K562 (cell line): ENCODE data around the gene ZMYND8. TPM values are rescaled to one million over a fixed set of nuclear protein-coding genes. Genes with fewer than 3 reads are reported as not detected.

Experiments used
- ATAC-seq: fragments of 200-7000 bp; cut with Tn5 transposase; 3 replicates; pipeline ENCODE4 v1.9.1; 2020; ENCODE audit warnings: moderate library complexity
- BruUV-seq: library from RNA; stranded (reverse); fragments of 400-500 nt; replicated peaks from 2 replicates; lab custom pipeline; 2021; lab: Mats Ljungman, UMichigan
- CTCF ChIA-PET: fragments of 300-600 bp; formaldehyde crosslinking; extraction: SDS; loops from one replicate; lab custom pipeline; 2021; ENCODE audit warnings: low intra/inter-chr PET ratio; lab: Yijun Ruan, JAX
- POLR2A ChIA-PET: fragments of 300-600, 350-650 bp; sonication (Branson Sonifier 250); formaldehyde crosslinking; extraction: SDS; loops from one replicate; lab custom pipeline; 2021; ENCODE audit warnings: antibody characterized with exemption, inconsistent platforms; lab: Yijun Ruan, JAX
- DNase-seq, 4 experiments: peaks; one replicate each; pipeline versions ENCODE4 v3.0.0 to v3.0.0-alpha.2; 2011 to 2018; ENCODE audit warnings: low spot score in 3 of 4, mixed read lengths in 3 of 4; ENCODE audit errors: extremely low read depth in 1 of 4
- FAIRE-seq: peaks from 2 replicates; lab custom pipeline; 2011; peaks lifted over from hg19 to GRCh38; lab: Jason Lieb, UNC
- H2AFZ ChIP-seq: 2 replicates; pipeline ENCODE4 v1.6.0; 2011; ENCODE audit warnings: low read depth, low read length, control low read depth, inconsistent platforms
- H3K27ac ChIP-seq: fragments of 200-600 bp; 3 replicates; pipeline ENCODE4 v1.8.0; 2011; ENCODE audit warnings: low read depth, mild to moderate bottlenecking, control low read depth, inconsistent platforms, low read length, moderate library complexity, mixed read lengths; ENCODE audit errors: extremely low read depth
- H3K27me3 ChIP-seq, 2 experiments: fragments of 300-600 bp in 1 of 2; 2 replicates in 1 of 2; 3 replicates in 1 of 2; pipeline versions ENCODE4 v1.6.0 to v1.8.0; 2011; ENCODE audit warnings: inconsistent platforms in 2 of 2, low read length in 2 of 2, mild to moderate bottlenecking in 1 of 2, mixed read lengths in 1 of 2, moderate library complexity in 1 of 2; ENCODE audit not compliant: control insufficient read depth in 2 of 2, insufficient read depth in 2 of 2
- H3K36me3 ChIP-seq: fragments of 300-600 bp; 3 replicates; pipeline ENCODE4 v1.8.0; 2011; ENCODE audit warnings: mild to moderate bottlenecking, low read length, inconsistent platforms; ENCODE audit not compliant: control insufficient read depth, insufficient read depth
- H3K4me1 ChIP-seq, 2 experiments: fragments of 200-600 bp in 1 of 2; replicated peaks in 1 of 2; 2 replicates in 1 of 2; 3 replicates in 1 of 2; pipeline versions ENCODE4 v1.5.1 to v1.8.0; 2011; ENCODE audit warnings: inconsistent platforms in 2 of 2, low read length in 2 of 2, mild to moderate bottlenecking in 1 of 2, mixed read lengths in 1 of 2, moderate library complexity in 1 of 2; ENCODE audit not compliant: control insufficient read depth in 2 of 2, insufficient read depth in 2 of 2
- H3K4me2 ChIP-seq: 2 replicates; pipeline ENCODE4 v1.6.1; 2011; ENCODE audit warnings: low read length, control low read depth, inconsistent platforms, mixed read lengths; ENCODE audit not compliant: insufficient read depth
- H3K4me3 ChIP-seq: fragments of 200-600 bp; sonication (generic), shearing (Covaris generic); 2 replicates; pipeline ENCODE4 v1.5.1; 2016; ENCODE audit warnings: control low read depth, inconsistent platforms
- H3K79me2 ChIP-seq: fragments of 200-600 bp; 3 replicates; pipeline ENCODE4 v1.8.0; 2011; ENCODE audit warnings: low read length, inconsistent platforms; ENCODE audit not compliant: control insufficient read depth, insufficient read depth
- H3K9ac ChIP-seq, 2 experiments: 2 replicates each; pipeline versions ENCODE4 v1.6.0 to v1.6.1; 2011; ENCODE audit warnings: low read depth in 2 of 2, low read length in 2 of 2, control low read depth in 1 of 2, inconsistent platforms in 1 of 2, mild to moderate bottlenecking in 1 of 2, mixed read lengths in 1 of 2; ENCODE audit not compliant: insufficient read depth in 1 of 2
- H3K9me1 ChIP-seq: one replicate; pipeline ENCODE4 v1.6.0; 2011; ENCODE audit warnings: inconsistent platforms, mild to moderate bottlenecking, low read length, moderate library complexity; ENCODE audit not compliant: control insufficient read depth, insufficient read depth
- H3K9me3 ChIP-seq: replicated peaks from 2 replicates; pipeline ENCODE4 v1.5.1; 2011; ENCODE audit warnings: low read depth, low read length, inconsistent platforms; ENCODE audit not compliant: control insufficient read depth, insufficient read depth
- H4K20me1 ChIP-seq: replicated peaks from 2 replicates; pipeline ENCODE4 v1.6.1; 2011; ENCODE audit warnings: low read length, inconsistent platforms, mixed read lengths; ENCODE audit not compliant: control insufficient read depth, insufficient read depth
- CBX2 ChIP-seq: fragments of 200-600 bp; sonication (generic); IDR thresholded peaks from one replicate; pipeline ENCODE4 v1.6.1; 2012; ENCODE audit warnings: mild to moderate bottlenecking, low read length, inconsistent platforms; ENCODE audit not compliant: insufficient read depth, poor library complexity, severe bottlenecking
- CEBPB ChIP-seq: fragments of 450-650 bp; IDR thresholded peaks from 2 replicates; pipeline ENCODE4 v1.6.1; 2016; ENCODE audit warnings: missing genetic modification characterization, missing compliant biosample characterization
- CTBP1 ChIP-seq: fragments of 450-650 bp; IDR thresholded peaks from 2 replicates; pipeline ENCODE4 v1.6.1; 2016; ENCODE audit warnings: borderline replicate concordance
- CXXC5 ChIP-seq: fragments of 250-450 bp; sonication (Bioruptor Pico); IDR thresholded peaks from 2 replicates; pipeline ENCODE4 v1.8.0; 2022; ENCODE audit warnings: inconsistent platforms, mild to moderate bottlenecking, moderate library complexity
- KLF13 ChIP-seq: fragments of 450-650 bp; IDR thresholded peaks from 2 replicates; pipeline ENCODE4 v1.6.1; 2016; ENCODE audit warnings: missing genetic modification characterization, low read depth, mild to moderate bottlenecking, missing compliant biosample characterization, moderate library complexity, borderline replicate concordance
- NCOA1 ChIP-seq: fragments of 450-650 bp; IDR thresholded peaks from 2 replicates; pipeline ENCODE4 v1.6.1; 2016; ENCODE audit warnings: low read depth
- PML ChIP-seq: IDR thresholded peaks from 2 replicates; pipeline ENCODE4 v1.6.1; 2012; ENCODE audit warnings: low read length, inconsistent platforms
- TGIF2 ChIP-seq: sonication (generic); formaldehyde crosslinking; IDR thresholded peaks from 2 replicates; pipeline ENCODE4 v1.8.1; 2022; ENCODE audit warnings: mild to moderate bottlenecking, missing genetic modification reagents, moderate library complexity
- XRCC3 ChIP-seq: fragments of 450-650 bp; IDR thresholded peaks from 2 replicates; pipeline ENCODE4 v1.6.1; 2017; ENCODE audit warnings: mild to moderate bottlenecking, moderate library complexity
- ZEB2 ChIP-seq: fragments of 450-650 bp; IDR thresholded peaks from 2 replicates; pipeline ENCODE4 v1.6.1; 2016
- ZKSCAN1 ChIP-seq: fragments of 150-350 bp; IDR thresholded peaks from 2 replicates; pipeline ENCODE4 v1.6.1; 2016; ENCODE audit warnings: low read depth, low read length
- ZNF3 ChIP-seq: fragments of 250-450 bp; sonication (Bioruptor Pico); IDR thresholded peaks from 2 replicates; pipeline ENCODE4 v1.5.0; 2021; ENCODE audit warnings: mild to moderate bottlenecking, moderate library complexity
- ZNF75A ChIP-seq: fragments of 450-650 bp; formaldehyde crosslinking; IDR thresholded peaks from 2 replicates; pipeline ENCODE4 v1.4.0; 2020; ENCODE audit warnings: mild to moderate bottlenecking
- ZNF785 ChIP-seq: fragments of 250-450 bp; sonication (Bioruptor Pico); IDR thresholded peaks from 2 replicates; pipeline ENCODE4 v1.4.0; 2020; ENCODE audit warnings: mild to moderate bottlenecking
- WGBS: fragments of 100-300 bp; shearing (Covaris generic); methylation state at CpG from one replicate; pipeline ENCODE4 v1.1.6; 2016; ENCODE audit warnings: low coverage, mixed read lengths; ENCODE audit not compliant: insufficient coverage; ENCODE audit errors: missing lambda C conversion rate; 5-methylcytosine and 5-hydroxymethylcytosine counted together
- in situ Hi-C: fragments of 300-500 bp; cut with MboI; formaldehyde crosslinking; loops from 4 replicates; pipeline ENCODE4 v1.15.0; 2018; ENCODE audit warnings: inconsistent platforms, mixed read lengths
- intact Hi-C: fragments of 100-400 bp; cut with micrococcal nuclease; formaldehyde crosslinking; loops from 2 replicates; pipeline ENCODE4 v1.14.2; 2022
- polyA plus RNA-seq, 8 experiments: library from polyadenylated mRNA; depleted of rRNA in 4 of 8; stranded (reverse) in 5 of 8; unstranded in 3 of 8; fragments of >200 nt; fragmentation: Nextera tagmentation in 2 of 8; fragmentation: Illumina TruSeq in 1 of 8; extraction: Ambion mirVana in 2 of 8; extraction: Trizol in 1 of 8; gene quantifications; 2 replicates each; pipeline versions ENCODE4 v1.2.1 to v1.2.3, GENCODE V29; 2011 to 2014; ENCODE audit warnings: inconsistent platforms in 1 of 8, missing spikeins in 1 of 8
- total RNA-seq, 7 experiments: library from RNA; depleted of rRNA in 6 of 7; stranded (reverse); fragments of >200 nt in 6 of 7; fragmentation: Illumina TruSeq in 2 of 7; extraction: Trizol in 2 of 7; gene quantifications; 2 replicates each; pipeline versions ENCODE4 v1.2.1 to v1.2.3, GENCODE V29; 2011 to 2021; ENCODE audit warnings: low replicate concordance in 1 of 7
- TF ChIP-seq, protein P1 (sequence below): fragments of 450-650 bp; IDR thresholded peaks from 2 replicates; pipeline ENCODE4 v1.6.1; 2017; ENCODE audit warnings: antibody characterized with exemption, mild to moderate bottlenecking
- TF ChIP-seq, protein P2 (sequence below): IDR thresholded peaks from 2 replicates; pipeline ENCODE4 v1.6.1; 2011; ENCODE audit not compliant: insufficient read length; ENCODE audit errors: extremely low read depth

ZMYND8 gene
- total and polyA plus RNA-seq, 9 of the 15 experiments (the other 6 are each of a cell fraction or from before 2014, with no cell fraction given), result 31.8 to 148 (median 71.9) TPM

DNA sequence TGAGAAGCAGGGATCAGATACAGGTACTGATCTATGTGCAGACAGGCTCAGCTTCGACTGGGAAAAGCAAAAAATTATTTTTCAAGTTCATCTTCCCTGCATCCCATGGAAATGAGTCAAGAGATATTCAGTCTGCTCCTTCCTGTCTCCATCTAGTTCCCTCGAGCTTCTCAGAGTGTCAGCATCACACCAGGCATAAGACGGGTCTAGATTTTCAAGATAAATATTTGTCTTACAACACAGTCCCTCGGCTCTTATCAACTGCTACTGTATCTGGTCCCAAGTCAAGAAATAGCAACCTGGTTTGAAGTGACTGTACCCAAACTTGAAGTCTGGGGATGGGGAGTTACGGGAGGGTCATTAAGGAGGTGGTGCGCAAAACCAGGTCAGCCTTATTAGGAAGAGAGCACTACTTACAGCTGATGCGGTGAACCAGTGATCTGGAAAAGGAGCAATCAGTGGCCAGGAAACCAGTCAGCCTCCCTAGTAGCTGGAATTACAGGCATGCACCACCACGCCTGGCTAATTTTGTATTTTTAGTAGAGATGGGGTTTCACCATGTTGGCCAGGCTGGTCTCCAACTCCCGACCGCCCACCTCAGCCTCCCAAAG is 29.7 kb downstream of the ZMYND8 start:
- no peak overlapping the region for H2AFZ ChIP-seq
- H3K79me2 ChIP-seq, result peaks cover 100% of the 10 kb centered on the region
- WGBS, result 53% methylated on average over 10 of the region's 10 CpGs
- no peak overlapping the region for H3K4me2 ChIP-seq
- H3K27ac ChIP-seq, result peak overlapping the region; percentile 42; the same call in 2 of the 3 replicates
- no peaks in the 10 kb centered on the region for H3K27me3 ChIP-seq
- H3K36me3 ChIP-seq, result peaks cover 81% of the 10 kb centered on the region
- ChIA-PET CTCF (interaction anchor here (1.1 kb wide), 1 partner anchor 57 kb away, joined by 4 read pairs; no protein-coding TSS in a partner anchor), POLR2A (interaction anchor here (0.9 to 7.5 kb wide), 7 partner anchors 9 to 34 kb away, joined by 3 to 70 read pairs (median 6); no protein-coding TSS in a partner anchor)
- H3K4me3 ChIP-seq, result no peak overlapping the region
- intact Hi-C loops (no loop called here), in situ Hi-C loops (no loop called here)
- no peaks in the 10 kb centered on the region for H3K9me3 ChIP-seq
- BruUV-seq, result no TSS peak
- peaks cover 52 to 59% of the 10 kb centered on the region in 2 experiments for H3K4me1 ChIP-seq
- no peak overlapping the region for H3K9ac ChIP-seq
- peaks cover 55% of the 10 kb centered on the region for H4K20me1 ChIP-seq
- DNase-seq (peak in 1 of 4 experiments; percentile 36), FAIRE-seq (no peak), ATAC-seq (no peak)
- peaks cover 16% of the 10 kb centered on the region for H3K9me1 ChIP-seq
- peak; percentile 21; the same call in 1 of the 2 replicates for TF ChIP-seq CXXC5 (CRISPR knock-in tag)
- TF ChIP-seq, protein P1, sequence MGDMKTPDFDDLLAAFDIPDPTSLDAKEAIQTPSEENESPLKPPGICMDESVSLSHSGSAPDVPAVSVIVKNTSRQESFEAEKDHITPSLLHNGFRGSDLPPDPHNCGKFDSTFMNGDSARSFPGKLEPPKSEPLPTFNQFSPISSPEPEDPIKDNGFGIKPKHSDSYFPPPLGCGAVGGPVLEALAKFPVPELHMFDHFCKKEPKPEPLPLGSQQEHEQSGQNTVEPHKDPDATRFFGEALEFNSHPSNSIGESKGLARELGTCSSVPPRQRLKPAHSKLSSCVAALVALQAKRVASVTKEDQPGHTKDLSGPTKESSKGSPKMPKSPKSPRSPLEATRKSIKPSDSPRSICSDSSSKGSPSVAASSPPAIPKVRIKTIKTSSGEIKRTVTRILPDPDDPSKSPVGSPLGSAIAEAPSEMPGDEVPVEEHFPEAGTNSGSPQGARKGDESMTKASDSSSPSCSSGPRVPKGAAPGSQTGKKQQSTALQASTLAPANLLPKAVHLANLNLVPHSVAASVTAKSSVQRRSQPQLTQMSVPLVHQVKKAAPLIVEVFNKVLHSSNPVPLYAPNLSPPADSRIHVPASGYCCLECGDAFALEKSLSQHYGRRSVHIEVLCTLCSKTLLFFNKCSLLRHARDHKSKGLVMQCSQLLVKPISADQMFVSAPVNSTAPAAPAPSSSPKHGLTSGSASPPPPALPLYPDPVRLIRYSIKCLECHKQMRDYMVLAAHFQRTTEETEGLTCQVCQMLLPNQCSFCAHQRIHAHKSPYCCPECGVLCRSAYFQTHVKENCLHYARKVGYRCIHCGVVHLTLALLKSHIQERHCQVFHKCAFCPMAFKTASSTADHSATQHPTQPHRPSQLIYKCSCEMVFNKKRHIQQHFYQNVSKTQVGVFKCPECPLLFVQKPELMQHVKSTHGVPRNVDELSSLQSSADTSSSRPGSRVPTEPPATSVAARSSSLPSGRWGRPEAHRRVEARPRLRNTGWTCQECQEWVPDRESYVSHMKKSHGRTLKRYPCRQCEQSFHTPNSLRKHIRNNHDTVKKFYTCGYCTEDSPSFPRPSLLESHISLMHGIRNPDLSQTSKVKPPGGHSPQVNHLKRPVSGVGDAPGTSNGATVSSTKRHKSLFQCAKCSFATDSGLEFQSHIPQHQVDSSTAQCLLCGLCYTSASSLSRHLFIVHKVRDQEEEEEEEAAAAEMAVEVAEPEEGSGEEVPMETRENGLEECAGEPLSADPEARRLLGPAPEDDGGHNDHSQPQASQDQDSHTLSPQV, result 0 out of 2 replicates have a peak, but pooled peaks have one; percentile 48
- TF ChIP-seq, protein P2, sequence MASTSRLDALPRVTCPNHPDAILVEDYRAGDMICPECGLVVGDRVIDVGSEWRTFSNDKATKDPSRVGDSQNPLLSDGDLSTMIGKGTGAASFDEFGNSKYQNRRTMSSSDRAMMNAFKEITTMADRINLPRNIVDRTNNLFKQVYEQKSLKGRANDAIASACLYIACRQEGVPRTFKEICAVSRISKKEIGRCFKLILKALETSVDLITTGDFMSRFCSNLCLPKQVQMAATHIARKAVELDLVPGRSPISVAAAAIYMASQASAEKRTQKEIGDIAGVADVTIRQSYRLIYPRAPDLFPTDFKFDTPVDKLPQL, result no peak
- no peak for TF ChIP-seq ZNF75A (CRISPR knock-in tag)
- TF ChIP-seq TGIF2 (CRISPR knock-in tag), result no peak
- TF ChIP-seq NCOA1, result no peak
- TF ChIP-seq PML, result no peak
- TF ChIP-seq XRCC3, result no peak
- no peak for TF ChIP-seq ZNF785 (CRISPR knock-in tag)
- no peak for TF ChIP-seq ZEB2
- no peak for TF ChIP-seq CBX2
- TF ChIP-seq ZNF3 (CRISPR knock-in tag), result no peak
- TF ChIP-seq ZKSCAN1, result no peak
- TF ChIP-seq CTBP1, result peak; percentile 55; the same call in 1 of the 2 replicates
- no peak for TF ChIP-seq KLF13 (tag)
- 0 out of 2 replicates have a peak, but pooled peaks have one; percentile 38 for TF ChIP-seq CEBPB (tag)
